ENCODE results near the gene DLG4.

The DLG4 gene

DNA sequence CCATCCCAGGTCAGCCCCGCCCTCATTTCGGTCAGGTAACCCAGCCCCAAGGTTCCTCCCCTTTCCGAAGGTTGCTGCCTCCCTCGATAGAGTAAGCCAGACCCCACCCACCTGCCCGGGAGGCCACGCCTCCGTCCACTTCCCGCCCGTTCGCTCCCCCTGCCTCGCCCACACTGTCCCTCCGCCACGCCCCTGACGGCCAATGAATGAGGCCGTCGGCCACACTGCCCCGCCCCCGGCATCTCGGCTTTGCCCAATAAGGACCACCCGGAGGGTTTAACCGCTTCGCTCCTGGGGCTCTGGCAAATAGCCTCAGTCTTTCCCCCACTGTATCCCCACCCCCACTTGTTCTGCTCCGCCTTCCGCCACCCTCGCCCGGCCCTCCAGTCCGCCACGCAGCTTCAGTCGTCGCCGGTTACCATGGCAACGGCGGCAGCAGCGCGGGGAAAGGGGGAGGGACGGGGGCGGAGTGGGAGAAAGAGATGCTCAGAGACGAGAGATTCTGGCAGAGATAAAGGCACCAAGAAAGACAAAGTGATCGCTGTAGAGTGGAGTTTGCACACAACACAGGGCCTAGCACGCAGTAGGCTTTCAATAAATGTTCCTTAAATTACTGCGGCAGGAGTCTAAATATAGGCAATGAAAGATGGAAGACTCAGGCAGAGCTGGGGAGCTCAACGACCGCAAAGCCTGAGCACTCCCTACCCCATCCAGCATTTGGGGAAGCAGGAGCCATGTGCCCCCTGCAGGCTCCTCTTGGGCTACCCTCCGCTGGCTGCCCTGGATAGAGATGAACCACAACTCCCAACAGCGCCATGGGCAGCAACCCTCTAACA lies 5.1 kb downstream of the DLG4 start:
- H3K27me3 ChIP-seq (replicated peaks; ENCODE audit: control insufficient read depth, insufficient read depth, low read length, poor library complexity, severe bottlenecking), result no peaks in the 10 kb centered on the region
- DNase-seq, result peak; percentile 97 to 98 (median 98)
- H3K4me3 ChIP-seq (ENCODE audit: insufficient read depth, low read depth, low read length, poor library complexity, severe bottlenecking), result peak overlapping the region; percentile 45
- no peaks in the 10 kb centered on the region for H3K36me3 ChIP-seq (ENCODE audit: control insufficient read depth, insufficient read depth, low read length)
- H3K4me1 ChIP-seq (ENCODE audit: control insufficient read depth, insufficient read depth, low read length, poor library complexity, severe bottlenecking), result peaks cover 24% of the 10 kb centered on the region
- H3K9me3 ChIP-seq (ENCODE audit: control insufficient read depth, low read length), result no peaks in the 10 kb centered on the region
- peak overlapping the region; percentile 96 for H3K27ac ChIP-seq (ENCODE audit: insufficient read depth, low read length, poor library complexity, severe bottlenecking)

DNA sequence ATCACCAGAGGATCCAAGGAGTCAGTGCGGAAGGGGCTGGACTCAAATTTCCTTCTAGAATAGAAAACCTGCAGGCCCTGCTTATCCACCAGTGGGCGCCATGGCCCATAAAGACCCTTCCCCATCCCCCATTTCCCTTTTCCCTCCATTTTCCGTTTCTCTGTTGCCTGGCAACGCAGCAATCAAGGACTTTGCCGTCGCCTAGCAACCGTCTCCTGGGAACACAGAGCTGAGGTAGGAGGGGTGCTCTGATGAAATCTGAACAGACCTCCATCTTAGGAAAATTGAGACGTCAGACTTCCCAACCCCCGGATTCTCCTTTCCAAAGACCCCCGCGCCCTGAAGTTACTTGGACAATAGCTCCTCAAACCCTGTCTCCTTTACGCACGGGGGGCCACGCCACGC lies 5.7 kb downstream of the DLG4 start:
- peak in 2 of 3 donors; percentile 70 to 71 for DNase-seq
- H3K4me3 ChIP-seq (ENCODE audit: insufficient read depth, low read depth, low read length, poor library complexity, severe bottlenecking), result peak overlapping the region; percentile 45
- H3K36me3 ChIP-seq (ENCODE audit: control insufficient read depth, insufficient read depth, low read length), result no peaks in the 10 kb centered on the region
- H3K9me3 ChIP-seq (ENCODE audit: control insufficient read depth, low read length), result no peaks in the 10 kb centered on the region
- H3K4me1 ChIP-seq (ENCODE audit: control insufficient read depth, insufficient read depth, low read length, poor library complexity, severe bottlenecking), result peaks cover 20% of the 10 kb centered on the region
- H3K27ac ChIP-seq (ENCODE audit: insufficient read depth, low read length, poor library complexity, severe bottlenecking), result peak overlapping the region; percentile 96
- H3K27me3 ChIP-seq (replicated peaks; ENCODE audit: control insufficient read depth, insufficient read depth, low read length, poor library complexity, severe bottlenecking), result no peaks in the 10 kb centered on the region

DNA sequence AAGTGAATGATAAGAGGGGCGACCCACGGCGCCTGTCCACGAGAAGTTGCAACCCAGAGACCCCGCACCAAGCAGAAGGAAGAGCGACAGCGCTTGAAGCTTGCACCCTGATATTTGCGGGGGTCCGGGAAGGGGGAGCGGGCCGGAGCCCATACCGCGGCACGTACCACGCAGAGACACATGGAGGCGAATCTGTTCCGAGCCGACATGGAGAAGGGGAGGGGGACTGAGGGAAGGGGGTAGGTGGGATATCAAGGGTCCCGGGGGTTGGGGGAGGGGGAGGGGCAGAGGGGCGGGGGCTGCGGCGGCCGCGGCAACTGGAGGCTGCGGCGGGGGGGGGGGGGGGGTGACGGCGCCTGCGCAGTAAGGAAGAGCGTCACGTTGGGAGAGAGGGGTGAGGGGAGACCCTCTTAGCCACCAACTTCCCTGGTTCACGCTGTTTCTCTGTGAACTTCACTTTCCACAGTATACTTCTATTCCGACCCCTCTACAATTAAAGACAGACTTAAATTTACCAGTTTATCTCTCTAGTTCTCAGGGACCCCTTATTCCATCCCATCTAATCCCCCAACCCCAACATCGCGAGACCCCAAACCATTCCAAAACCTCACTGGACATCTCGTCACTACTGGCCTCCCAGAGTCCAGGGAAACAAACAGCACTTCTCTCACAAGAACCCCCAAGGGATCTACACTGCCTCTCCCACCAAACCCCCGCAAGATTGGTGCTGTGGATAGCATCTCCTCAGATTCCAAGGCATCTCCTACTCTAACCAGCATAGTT lies 8.0 kb downstream of the DLG4 start:
- no peaks in the 10 kb centered on the region for H3K36me3 ChIP-seq (ENCODE audit: control insufficient read depth, insufficient read depth, low read length)
- no peak overlapping the region for H3K27ac ChIP-seq (ENCODE audit: insufficient read depth, low read length, poor library complexity, severe bottlenecking)
- no peak overlapping the region for H3K4me3 ChIP-seq (ENCODE audit: insufficient read depth, low read depth, low read length, poor library complexity, severe bottlenecking)
- no peaks in the 10 kb centered on the region for H3K27me3 ChIP-seq (replicated peaks; ENCODE audit: control insufficient read depth, insufficient read depth, low read length, poor library complexity, severe bottlenecking)
- DNase-seq, result no peak
- H3K4me1 ChIP-seq (ENCODE audit: control insufficient read depth, insufficient read depth, low read length, poor library complexity, severe bottlenecking), result peaks cover 9% of the 10 kb centered on the region
- H3K9me3 ChIP-seq (ENCODE audit: control insufficient read depth, low read length), result no peaks in the 10 kb centered on the region

DNA sequence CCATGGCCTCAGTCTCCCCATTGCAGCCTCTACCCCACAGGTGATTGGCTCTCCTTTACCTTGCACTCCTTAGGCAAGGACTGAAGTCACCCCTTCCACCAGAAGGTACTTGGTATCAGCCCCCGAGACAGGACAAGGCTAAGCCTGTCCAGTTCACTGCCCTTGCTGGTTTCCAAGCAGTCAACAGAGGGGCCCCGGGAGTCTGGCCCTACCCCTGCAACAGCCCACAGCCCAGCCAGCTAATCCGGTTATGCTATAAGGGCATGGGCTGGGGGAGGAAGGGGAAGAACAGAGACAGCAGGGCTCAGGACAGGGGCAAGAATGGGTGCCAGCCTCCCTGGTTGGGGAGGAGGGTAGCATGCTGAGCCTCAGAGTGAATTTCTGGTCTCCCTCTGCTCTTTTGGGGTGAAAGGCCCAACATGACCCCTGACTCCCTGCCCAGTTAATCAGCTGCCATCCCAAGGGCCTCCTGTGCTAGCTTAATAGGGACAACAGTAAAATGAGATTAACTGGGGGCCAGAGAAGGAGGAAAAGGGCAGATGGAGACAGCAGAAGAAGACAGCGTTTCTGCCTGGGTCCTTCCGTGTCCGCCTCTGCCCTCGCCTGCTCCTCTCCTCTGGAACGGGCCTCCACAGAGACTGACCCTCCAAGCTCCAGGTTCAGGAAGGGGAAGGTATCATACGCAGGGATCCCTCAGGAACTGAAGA lies 10.7 kb downstream of the DLG4 start:
- Histone ChIP-seq H3K4me3 (ENCODE audit: insufficient read depth, low read depth, low read length, poor library complexity, severe bottlenecking) (no peak overlapping the region), H3K27ac (ENCODE audit: insufficient read depth, low read length, poor library complexity, severe bottlenecking) (no peak overlapping the region), H3K36me3 (ENCODE audit: control insufficient read depth, insufficient read depth, low read length) (no peaks in the 10 kb centered on the region), H3K9me3 (ENCODE audit: control insufficient read depth, low read length) (no peaks in the 10 kb centered on the region), H3K4me1 (ENCODE audit: control insufficient read depth, insufficient read depth, low read length, poor library complexity, severe bottlenecking) (peaks cover 16% of the 10 kb centered on the region), H3K27me3 (replicated peaks; ENCODE audit: control insufficient read depth, insufficient read depth, low read length, poor library complexity, severe bottlenecking) (no peaks in the 10 kb centered on the region)
- DNase-seq, result no peak

DNA sequence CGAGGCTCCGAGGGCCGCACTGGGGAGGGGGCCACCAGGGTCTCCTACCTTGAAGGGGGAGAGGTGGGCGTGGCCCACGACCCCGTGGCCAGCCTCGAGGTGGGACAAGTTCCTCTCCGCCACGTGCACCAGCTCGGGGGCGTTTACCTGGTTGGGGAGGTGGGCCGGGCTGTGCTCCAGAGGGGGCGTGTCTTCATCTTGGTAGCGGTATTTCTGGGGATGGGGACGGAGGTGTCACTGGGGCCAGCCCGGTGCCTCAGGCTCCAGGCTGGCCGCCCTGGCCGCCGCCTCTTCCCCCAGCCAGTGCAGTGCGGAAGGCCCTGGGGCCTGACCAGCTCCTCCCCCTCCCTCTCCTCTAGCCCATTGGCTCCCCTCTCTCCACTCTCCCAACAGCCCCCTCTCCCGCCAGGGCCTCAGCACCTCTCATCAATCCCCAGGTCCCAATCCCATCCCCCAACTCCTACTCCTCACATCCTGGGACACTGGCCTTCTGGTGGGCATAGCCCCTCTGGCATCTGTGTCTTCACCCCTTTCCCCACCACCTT lies 11.5 kb downstream of the DLG4 start:
- DNase-seq, result no peak
- Histone ChIP-seq H3K4me1 (ENCODE audit: control insufficient read depth, insufficient read depth, low read length, poor library complexity, severe bottlenecking) (peaks cover 16% of the 10 kb centered on the region), H3K4me3 (ENCODE audit: insufficient read depth, low read depth, low read length, poor library complexity, severe bottlenecking) (no peak overlapping the region), H3K27me3 (replicated peaks; ENCODE audit: control insufficient read depth, insufficient read depth, low read length, poor library complexity, severe bottlenecking) (no peaks in the 10 kb centered on the region), H3K27ac (ENCODE audit: insufficient read depth, low read length, poor library complexity, severe bottlenecking) (no peak overlapping the region), H3K36me3 (ENCODE audit: control insufficient read depth, insufficient read depth, low read length) (no peaks in the 10 kb centered on the region), H3K9me3 (ENCODE audit: control insufficient read depth, low read length) (no peaks in the 10 kb centered on the region)

DNA sequence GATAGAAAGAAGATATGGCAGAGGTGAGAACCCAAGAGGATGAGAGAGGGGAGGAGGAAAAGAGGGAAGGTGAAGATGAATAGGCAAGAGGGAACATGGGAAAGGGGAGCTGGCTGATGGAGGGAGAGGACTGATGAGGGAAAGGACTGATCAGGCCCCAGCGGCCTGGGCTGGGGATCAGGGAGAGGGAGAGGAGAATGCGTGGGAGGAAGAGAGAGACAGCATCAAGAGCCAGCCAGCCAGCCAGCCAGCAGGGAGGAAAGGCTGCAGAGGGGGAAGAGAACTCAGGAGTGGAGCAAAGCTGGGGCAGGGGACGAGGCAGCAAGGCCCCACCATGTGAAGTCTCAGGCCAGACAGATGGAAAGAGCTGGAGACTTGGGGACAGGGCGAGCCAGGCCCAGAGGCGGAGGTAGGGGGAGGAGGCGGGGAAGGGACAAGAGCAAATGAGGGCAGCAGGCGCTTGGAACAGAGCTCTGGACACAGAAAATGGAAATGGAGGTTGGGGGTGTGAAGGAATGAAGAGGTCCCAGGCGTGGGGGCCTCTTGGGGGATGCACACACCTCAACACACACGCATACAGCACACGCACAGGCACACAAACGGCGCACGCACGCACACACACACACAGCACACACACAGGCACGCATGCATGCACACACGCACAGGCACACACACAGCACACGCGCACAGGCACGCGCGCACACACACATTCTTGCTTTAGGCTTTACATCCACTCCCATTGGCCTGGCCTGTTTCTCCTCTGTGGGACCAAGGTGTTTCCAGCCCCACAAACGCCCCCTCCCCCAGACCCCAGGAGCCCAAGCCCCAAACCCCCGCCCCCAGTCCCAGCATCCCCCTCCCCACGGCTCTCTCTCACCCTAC lies 12.3 kb downstream of the DLG4 start:
- H3K4me1 ChIP-seq (ENCODE audit: control insufficient read depth, insufficient read depth, low read length, poor library complexity, severe bottlenecking), result peaks cover 16% of the 10 kb centered on the region
- H3K36me3 ChIP-seq (ENCODE audit: control insufficient read depth, insufficient read depth, low read length), result no peaks in the 10 kb centered on the region
- H3K27me3 ChIP-seq (replicated peaks; ENCODE audit: control insufficient read depth, insufficient read depth, low read length, poor library complexity, severe bottlenecking), result no peaks in the 10 kb centered on the region
- H3K27ac ChIP-seq (ENCODE audit: insufficient read depth, low read length, poor library complexity, severe bottlenecking), result peak overlapping the region; percentile 90
- H3K9me3 ChIP-seq (ENCODE audit: control insufficient read depth, low read length), result no peaks in the 10 kb centered on the region
- DNase-seq, result no peak
- no peak overlapping the region for H3K4me3 ChIP-seq (ENCODE audit: insufficient read depth, low read depth, low read length, poor library complexity, severe bottlenecking)

DNA sequence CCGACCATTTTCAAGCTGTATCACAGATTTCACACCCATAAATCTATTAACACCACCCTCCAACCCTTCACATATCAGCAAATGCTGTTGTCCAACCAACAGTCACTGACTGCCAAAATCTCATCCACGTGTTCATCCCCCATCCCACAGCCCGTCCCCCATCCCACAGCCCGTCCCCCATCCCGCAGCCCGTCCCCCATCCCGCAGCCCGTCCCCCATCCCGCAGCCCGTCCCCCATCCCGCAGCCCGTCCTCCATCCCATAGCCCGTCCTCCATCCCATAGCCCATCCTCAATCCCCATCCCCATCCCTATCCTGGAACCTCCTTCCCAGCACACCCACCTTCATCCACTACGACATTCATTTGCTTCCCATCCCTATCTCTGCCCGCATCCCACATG lies 14.1 kb downstream of the DLG4 start:
- no peaks in the 10 kb centered on the region for H3K27me3 ChIP-seq (replicated peaks; ENCODE audit: control insufficient read depth, insufficient read depth, low read length, poor library complexity, severe bottlenecking)
- H3K36me3 ChIP-seq (ENCODE audit: control insufficient read depth, insufficient read depth, low read length), result no peaks in the 10 kb centered on the region
- H3K9me3 ChIP-seq (ENCODE audit: control insufficient read depth, low read length), result no peaks in the 10 kb centered on the region
- DNase-seq, result no peak
- H3K4me3 ChIP-seq (ENCODE audit: insufficient read depth, low read depth, low read length, poor library complexity, severe bottlenecking), result peak overlapping the region; percentile 59
- peaks cover 16% of the 10 kb centered on the region for H3K4me1 ChIP-seq (ENCODE audit: control insufficient read depth, insufficient read depth, low read length, poor library complexity, severe bottlenecking)
- peak overlapping the region; percentile 90 for H3K27ac ChIP-seq (ENCODE audit: insufficient read depth, low read length, poor library complexity, severe bottlenecking)

DNA sequence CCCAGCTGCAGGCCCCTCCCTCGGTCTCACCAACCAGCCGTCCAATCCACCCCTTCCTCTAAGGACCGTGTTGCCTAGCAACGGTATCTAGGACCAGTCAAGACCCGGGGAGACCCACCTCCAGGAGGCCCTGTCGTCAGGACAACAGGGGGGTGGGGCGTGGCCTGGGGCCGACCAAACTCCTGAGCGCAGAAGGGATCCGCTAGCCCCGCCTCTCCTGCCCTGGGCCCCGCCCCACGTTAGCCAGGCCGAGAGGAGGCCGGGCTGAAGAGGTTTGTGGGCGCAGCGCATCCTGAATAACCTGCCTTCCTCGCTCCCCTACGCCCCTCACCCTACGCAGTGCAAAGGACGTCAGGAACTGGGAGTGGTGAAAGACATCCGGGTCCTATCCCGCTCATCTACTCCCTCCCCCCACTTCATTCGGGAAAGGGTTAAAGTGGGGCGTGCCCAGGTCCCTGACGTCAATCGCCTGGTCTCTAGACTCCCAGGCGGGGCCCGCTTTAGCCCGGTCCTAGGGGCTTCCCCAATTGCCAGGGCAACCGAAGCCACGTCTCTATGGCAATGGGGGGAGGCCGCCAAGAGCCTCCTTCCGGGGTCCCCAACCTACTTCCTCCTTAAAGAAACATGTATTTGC lies 14.7 kb downstream of the DLG4 start:
- H3K4me1 ChIP-seq (ENCODE audit: control insufficient read depth, insufficient read depth, low read length, poor library complexity, severe bottlenecking), result peaks cover 16% of the 10 kb centered on the region
- peak overlapping the region; percentile 90 for H3K27ac ChIP-seq (ENCODE audit: insufficient read depth, low read length, poor library complexity, severe bottlenecking)
- peak; percentile 96 to 98 (median 97) for DNase-seq
- no peaks in the 10 kb centered on the region for H3K9me3 ChIP-seq (ENCODE audit: control insufficient read depth, low read length)
- no peaks in the 10 kb centered on the region for H3K27me3 ChIP-seq (replicated peaks; ENCODE audit: control insufficient read depth, insufficient read depth, low read length, poor library complexity, severe bottlenecking)
- no peaks in the 10 kb centered on the region for H3K36me3 ChIP-seq (ENCODE audit: control insufficient read depth, insufficient read depth, low read length)
- peak overlapping the region; percentile 59 for H3K4me3 ChIP-seq (ENCODE audit: insufficient read depth, low read depth, low read length, poor library complexity, severe bottlenecking)

DNA sequence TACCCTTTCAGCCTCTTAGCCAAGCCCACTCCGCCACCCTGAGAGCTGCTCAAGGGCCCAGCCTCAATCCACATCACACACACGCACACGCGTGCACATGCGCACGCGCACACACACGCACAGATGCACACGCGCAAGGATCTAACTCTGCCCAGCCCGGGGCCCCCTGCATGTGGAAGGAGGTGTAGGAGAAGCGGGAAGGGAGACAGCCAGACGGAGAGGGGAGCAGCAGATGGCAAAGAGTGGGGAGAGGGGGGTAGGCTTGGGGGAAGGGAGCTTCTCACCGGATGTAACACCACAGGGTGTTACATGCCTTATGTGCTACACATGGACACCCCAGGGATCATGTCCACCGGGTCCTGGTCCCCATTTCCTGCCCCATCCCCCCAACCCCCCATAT lies 15.3 kb downstream of the DLG4 start:
- Histone ChIP-seq H3K27me3 (replicated peaks; ENCODE audit: control insufficient read depth, insufficient read depth, low read length, poor library complexity, severe bottlenecking) (no peaks in the 10 kb centered on the region), H3K9me3 (ENCODE audit: control insufficient read depth, low read length) (no peaks in the 10 kb centered on the region), H3K36me3 (ENCODE audit: control insufficient read depth, insufficient read depth, low read length) (no peaks in the 10 kb centered on the region), H3K4me1 (ENCODE audit: control insufficient read depth, insufficient read depth, low read length, poor library complexity, severe bottlenecking) (peaks cover 16% of the 10 kb centered on the region), H3K4me3 (ENCODE audit: insufficient read depth, low read depth, low read length, poor library complexity, severe bottlenecking) (peak overlapping the region; percentile 59), H3K27ac (ENCODE audit: insufficient read depth, low read length, poor library complexity, severe bottlenecking) (peak overlapping the region; percentile 90)
- no peak for DNase-seq
